Lung (tissue), 12 donors: ENCODE results near the gene PERP. TPM values are rescaled to one million over a fixed set of nuclear protein-coding genes. Genes with fewer than 3 reads are reported as not detected.
A peak's percentile ranks its signal among the peaks of the same experiment; 100 is the strongest.

Experiments
- ATAC-seq: fragments of 200-7000 bp; cut with Tn5 transposase; one replicate; pipeline ENCODE4 v1.9.1; 2020; ENCODE audit warnings: moderate number of reproducible peaks; ENCODE audit not compliant: insufficient read depth, low FRiP score
- DNase-seq, 3 donors: peaks; one replicate each; pipeline ENCODE4 v3.0.0-alpha.2; 2013 to 2017
- H3K27ac ChIP-seq, 2 donors: one replicate each; pipeline ENCODE4 v1.5.1; 2013; ENCODE audit warnings: mild to moderate bottlenecking in 2 of 2, moderate library complexity in 2 of 2, control low read depth in 1 of 2, inconsistent platforms in 1 of 2, low read depth in 1 of 2, low read length in 1 of 2
- H3K27me3 ChIP-seq, 3 donors: one replicate each; pipeline ENCODE4 v1.5.1; 2013; ENCODE audit warnings: low read length in 2 of 3; ENCODE audit not compliant: control insufficient read depth in 3 of 3, insufficient read depth in 3 of 3
- H3K36me3 ChIP-seq, 4 donors: one replicate each; pipeline ENCODE4 v1.5.1; 2013; ENCODE audit warnings: low read length in 4 of 4, mild to moderate bottlenecking in 1 of 4, moderate library complexity in 1 of 4; ENCODE audit not compliant: control insufficient read depth in 4 of 4, insufficient read depth in 4 of 4
- H3K4me1 ChIP-seq, 5 donors: one replicate each; pipeline ENCODE4 v1.5.1; 2013; ENCODE audit warnings: low read length in 5 of 5, mild to moderate bottlenecking in 2 of 5, moderate library complexity in 1 of 5; ENCODE audit not compliant: control insufficient read depth in 5 of 5, insufficient read depth in 5 of 5
- H3K4me3 ChIP-seq: one replicate; pipeline ENCODE4 v1.5.1; 2013; ENCODE audit warnings: mild to moderate bottlenecking, control low read depth, moderate library complexity
- H3K9ac ChIP-seq, 2 donors: one replicate each; pipeline ENCODE4 v1.5.1; 2013; ENCODE audit warnings: low read length in 2 of 2, control low read depth in 1 of 2; ENCODE audit not compliant: insufficient read depth in 1 of 2
- H3K9me3 ChIP-seq, 4 donors: one replicate each; pipeline ENCODE4 v1.5.1; 2013; ENCODE audit warnings: low read length in 3 of 4, mild to moderate bottlenecking in 1 of 4, moderate library complexity in 1 of 4; ENCODE audit not compliant: control insufficient read depth in 4 of 4, insufficient read depth in 3 of 4
- WGBS, 2 donors: extraction: QIAGEN DNeasy Blood & Tissue Kit; methylation state at CpG; one replicate each; pipeline ENCODE4 v1.1.7; 2013; 5-methylcytosine and 5-hydroxymethylcytosine counted together
- polyA plus RNA-seq, 2 donors: library from polyadenylated mRNA; stranded (reverse); fragments of 200-250 nt; gene quantifications; one replicate each; pipeline ENCODE4 v1.2.1, GENCODE V29; 2013
- total RNA-seq, 2 donors: library from RNA; depleted of rRNA in 1 of 2; stranded (reverse); fragments of >200 nt in 1 of 2; gene quantifications; one replicate each; pipeline ENCODE4 v1.2.1, GENCODE V29; 2014 to 2021
- TF ChIP-seq, protein P1 (sequence below): IDR thresholded peaks from 2 replicates; pipeline ENCODE4 v1.5.1; 2012; ENCODE audit warnings: mild to moderate bottlenecking; ENCODE audit errors: control extremely low read depth, extremely low read depth
- donor health status: control.
- donor health status: control.
- donor health status: Bipolar disorder and iron deficiency.
- donor health status: healthy.
- donor health status: DM: yes; HTN: yes; CAD: no.

Gene PERP
- total and polyA plus RNA-seq, 4 donors, result 22.4 to 32.6 (median 27.5) TPM

DNA sequence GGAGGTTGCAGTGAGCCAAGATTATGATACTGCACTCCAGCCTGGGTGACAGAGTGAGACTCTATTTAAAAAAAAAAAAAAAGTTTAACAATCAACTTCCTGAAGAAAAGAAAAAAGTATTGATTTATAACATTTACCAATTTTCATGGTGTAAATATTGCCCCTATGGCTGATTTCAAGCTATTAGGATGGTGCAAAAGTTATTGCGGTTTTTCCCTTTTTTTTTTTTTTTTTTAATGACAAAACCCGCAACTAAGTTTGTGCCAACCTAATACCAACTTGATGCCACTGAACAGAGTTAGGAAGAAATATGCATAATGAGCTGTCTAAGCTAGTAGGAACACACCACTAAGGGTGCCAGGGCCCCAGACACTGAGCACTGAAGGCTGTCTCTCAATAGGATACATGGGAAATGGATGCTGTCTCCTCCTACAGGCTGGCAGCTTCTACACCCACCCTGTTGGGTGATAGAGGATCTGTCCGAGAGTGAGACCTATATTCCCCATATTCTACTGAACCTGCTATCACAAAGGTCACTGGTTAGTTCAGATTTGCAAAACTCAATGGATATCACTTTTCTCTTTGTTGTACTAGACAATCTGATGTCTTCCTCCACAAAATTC, 6.5 kb upstream of the PERP start:
- WGBS, 2 donors, result 86 to 91% methylated on average over 3 of the region's 3 CpGs

DNA sequence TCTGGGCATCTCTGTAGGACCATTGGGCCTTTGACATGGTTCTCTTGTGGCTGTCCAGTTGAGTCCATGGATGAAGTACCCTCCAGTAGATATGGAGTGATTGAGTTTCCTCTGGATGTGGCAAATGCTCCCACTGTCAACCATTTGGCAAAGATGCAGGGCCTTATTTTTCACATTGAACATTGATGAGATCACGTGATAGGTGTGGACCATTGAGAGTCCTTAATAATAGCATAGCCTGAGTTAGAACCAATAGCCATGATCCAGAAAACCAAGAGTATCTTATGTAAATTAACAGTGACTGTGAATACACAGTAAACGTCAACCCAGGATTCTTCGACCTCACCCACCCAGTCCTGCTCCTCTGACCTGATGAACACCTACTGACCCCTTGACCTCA, 3.0 kb upstream of the PERP start:
- DNase-seq, result no peak
- H3K9me3 ChIP-seq, result peaks cover 0 to 3% (median 0%) of the 10 kb centered on the region in 4 donors
- no peaks in the 10 kb centered on the region for H3K36me3 ChIP-seq
- H3K27ac ChIP-seq, result no peak overlapping the region
- peaks cover 0 to 34% (median 23%) of the 10 kb centered on the region in 3 donors for H3K27me3 ChIP-seq
- H3K9ac ChIP-seq, result no peak overlapping the region
- ATAC-seq, result no peak
- WGBS, 2 donors, result 72 to 85% methylated on average over 3 of the region's 3 CpGs
- TF ChIP-seq, protein P1, sequence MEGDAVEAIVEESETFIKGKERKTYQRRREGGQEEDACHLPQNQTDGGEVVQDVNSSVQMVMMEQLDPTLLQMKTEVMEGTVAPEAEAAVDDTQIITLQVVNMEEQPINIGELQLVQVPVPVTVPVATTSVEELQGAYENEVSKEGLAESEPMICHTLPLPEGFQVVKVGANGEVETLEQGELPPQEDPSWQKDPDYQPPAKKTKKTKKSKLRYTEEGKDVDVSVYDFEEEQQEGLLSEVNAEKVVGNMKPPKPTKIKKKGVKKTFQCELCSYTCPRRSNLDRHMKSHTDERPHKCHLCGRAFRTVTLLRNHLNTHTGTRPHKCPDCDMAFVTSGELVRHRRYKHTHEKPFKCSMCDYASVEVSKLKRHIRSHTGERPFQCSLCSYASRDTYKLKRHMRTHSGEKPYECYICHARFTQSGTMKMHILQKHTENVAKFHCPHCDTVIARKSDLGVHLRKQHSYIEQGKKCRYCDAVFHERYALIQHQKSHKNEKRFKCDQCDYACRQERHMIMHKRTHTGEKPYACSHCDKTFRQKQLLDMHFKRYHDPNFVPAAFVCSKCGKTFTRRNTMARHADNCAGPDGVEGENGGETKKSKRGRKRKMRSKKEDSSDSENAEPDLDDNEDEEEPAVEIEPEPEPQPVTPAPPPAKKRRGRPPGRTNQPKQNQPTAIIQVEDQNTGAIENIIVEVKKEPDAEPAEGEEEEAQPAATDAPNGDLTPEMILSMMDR, result no peak
- H3K4me1 ChIP-seq, result peaks cover 0 to 5% (median 0%) of the 10 kb centered on the region in 5 donors
- H3K4me3 ChIP-seq, result no peak overlapping the region

More for the DNA sequence above, 6.5 kb upstream of the PERP start:
- Histone ChIP-seq H3K27ac (no peak overlapping the region), H3K36me3 (no peaks in the 10 kb centered on the region), H3K4me3 (no peak overlapping the region), H3K9me3 (no peaks in the 10 kb centered on the region), H3K4me1 (no peaks in the 10 kb centered on the region), H3K27me3 (peaks cover 0 to 9% (median 3%) of the 10 kb centered on the region in 3 donors), H3K9ac (no peak overlapping the region)
- TF ChIP-seq, protein P1, result no peak
- DNase-seq (no peak), ATAC-seq (no peak)

DNA sequence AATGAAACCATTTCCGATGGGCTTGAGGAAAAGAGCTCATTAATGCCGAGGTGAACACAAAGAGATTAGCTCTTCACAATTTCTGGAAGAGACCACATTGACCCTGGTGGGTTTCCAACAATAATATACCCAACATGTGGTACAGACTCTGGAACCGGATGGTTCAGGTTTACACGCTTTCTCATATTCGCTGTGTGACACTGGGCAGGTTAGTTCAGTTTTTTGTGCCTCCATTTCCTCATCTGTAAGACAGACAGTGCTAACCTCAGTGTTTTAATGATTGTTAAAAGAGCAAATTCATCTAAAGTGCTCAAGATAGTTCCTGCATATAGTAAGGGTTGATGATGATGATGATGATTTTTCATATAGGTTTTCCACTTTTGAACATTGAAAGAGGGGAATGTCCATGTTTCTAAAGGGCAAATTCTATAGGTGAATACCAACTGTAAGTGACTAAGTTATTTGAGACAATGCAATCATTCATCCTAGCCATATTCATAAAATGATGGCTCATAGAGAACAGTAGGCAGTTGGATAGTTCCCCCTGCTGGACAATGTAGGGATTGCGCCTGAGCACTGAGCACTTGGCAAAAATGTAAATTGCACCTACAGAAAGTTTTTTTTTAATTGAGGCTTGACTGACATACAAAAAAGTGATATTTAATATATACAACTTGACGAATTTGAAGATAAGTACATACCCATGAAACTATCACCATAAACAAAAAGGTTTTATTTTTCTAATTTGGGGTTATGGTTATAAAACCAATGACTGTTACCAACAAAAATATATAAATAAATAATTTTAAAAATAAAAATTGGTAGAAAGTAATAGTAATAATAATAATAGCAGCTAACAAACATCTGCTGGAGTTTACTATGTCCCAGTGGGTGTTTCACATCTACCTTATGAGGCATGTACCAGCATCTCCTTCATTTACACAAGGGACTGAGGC, 2.1 kb upstream of the PERP start:
- Histone ChIP-seq H3K27ac (no peak overlapping the region), H3K4me1 (peaks cover 0 to 5% (median 0%) of the 10 kb centered on the region in 5 donors), H3K36me3 (no peaks in the 10 kb centered on the region), H3K9me3 (peaks cover 0 to 3% (median 0%) of the 10 kb centered on the region in 4 donors), H3K27me3 (peaks cover 0 to 40% (median 27%) of the 10 kb centered on the region in 3 donors), H3K9ac (no peak overlapping the region), H3K4me3 (no peak overlapping the region)
- DNase-seq, result peak; percentile 66 to 77 (median 67)
- TF ChIP-seq, protein P1, result peak; percentile 95
- WGBS, 2 donors, result 36 to 45% methylated on average over 7 of the region's 7 CpGs
- peak; percentile 62 for ATAC-seq
